ENCODE data around the gene SEMA6C. TPM values are rescaled to one million over a fixed set of nuclear protein-coding genes. Genes with fewer than 3 reads are reported as not detected.

Gene SEMA6C
- total and polyA plus RNA-seq, 2 of the 13 experiments (the other 11 are each of a cell fraction or from before 2014, with no cell fraction given), result 1.4 to 2.9 TPM

- TF ChIP-seq ZBTB49 (CRISPR knock-in tag; IDR thresholded peaks at IDR 0.05; ENCODE audit: borderline replicate concordance), result no peak
- 0 out of 2 replicates have a peak, but pooled peaks have one; percentile 24 for TF ChIP-seq AFF4 (CRISPR knock-in tag; IDR thresholded peaks at IDR 0.05)
- TF ChIP-seq KDM3A (CRISPR knock-in tag; IDR thresholded peaks at IDR 0.05; ENCODE audit: low read depth), result peak; percentile 57; the same call in 1 of the 2 replicates
- no peak for TF ChIP-seq MATR3 (CRISPR knock-in tag; IDR thresholded peaks at IDR 0.05)
- TF ChIP-seq GTF2F1 (IDR thresholded peaks at IDR 0.05; ENCODE audit: low read length), result no peak
- TF ChIP-seq ZFP62 (CRISPR knock-in tag; IDR thresholded peaks at IDR 0.05), result peak; percentile 97
- peak; percentile 84 for TF ChIP-seq ATF2 (CRISPR knock-in tag; IDR thresholded peaks at IDR 0.05)
- no peak for TF ChIP-seq IKZF1 (IDR thresholded peaks at IDR 0.05)
- peak; percentile 82 for TF ChIP-seq CREB1 (IDR thresholded peaks at IDR 0.05)
- TF ChIP-seq CREB1 (CRISPR knock-in tag; IDR thresholded peaks at IDR 0.05), result peak; percentile 97
- TF ChIP-seq SIN3B (IDR thresholded peaks at IDR 0.05; ENCODE audit: low read length), result peak; percentile 81
- TF ChIP-seq CHD2 (IDR thresholded peaks at IDR 0.05; ENCODE audit: low read depth, low read length), result peak; percentile 70; the same call in 1 of the 2 replicates
- TF ChIP-seq ZNF10 (CRISPR knock-in tag; IDR thresholded peaks at IDR 0.05; ENCODE audit: borderline replicate concordance, low read depth), result no peak
- no peak for TF ChIP-seq ZKSCAN1 (IDR thresholded peaks at IDR 0.05; ENCODE audit: low read length)
- TF ChIP-seq RARG (CRISPR knock-in tag; IDR thresholded peaks at IDR 0.05; ENCODE audit: low read depth), result 0 out of 2 replicates have a peak, but pooled peaks have one; percentile 83
- no peak for TF ChIP-seq MTA3 (CRISPR knock-in tag; IDR thresholded peaks at IDR 0.05)
- no peak for TF ChIP-seq TSC22D2 (CRISPR knock-in tag; IDR thresholded peaks at IDR 0.05; ENCODE audit: borderline replicate concordance)
- no peak for TF ChIP-seq TOPORS (CRISPR knock-in tag; IDR thresholded peaks at IDR 0.05)
- peak; percentile 97 for TF ChIP-seq HMGXB3 (CRISPR knock-in tag; IDR thresholded peaks at IDR 0.05; ENCODE audit: borderline replicate concordance)
Measured at GRCh38 chr1:151165738-151166504, 19.5 kb upstream of the SEMA6C start, which contains the start of the genes LYSMD1 and SCNM1 (continued).
